ENCODE data around the gene NDP. TPM values are rescaled to one million over a fixed set of nuclear protein-coding genes. Genes with fewer than 3 reads are reported as not detected.

The NDP gene
- total and polyA plus RNA-seq, 2 donors from 2014 or later = not detected

DNA sequence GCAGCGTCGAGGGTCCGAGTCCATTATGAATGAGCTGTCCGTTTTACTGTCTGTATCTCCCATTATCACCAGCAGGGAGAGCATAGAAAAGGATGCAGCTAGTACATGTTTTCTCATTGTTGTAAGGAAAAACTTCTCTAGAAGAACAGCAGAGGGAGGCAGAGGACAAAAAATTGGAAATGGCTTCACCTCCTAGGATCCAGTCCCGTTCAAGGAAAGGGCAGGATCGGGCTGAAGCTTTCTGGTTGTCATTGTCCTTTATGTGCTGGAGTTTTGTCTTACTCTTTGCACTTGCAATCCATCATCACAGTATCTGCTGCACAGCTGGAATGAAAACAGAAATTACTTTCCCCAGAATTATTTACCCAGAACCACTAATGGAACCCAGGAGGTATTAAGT is 14.7 kb downstream of the NDP start:
- Histone ChIP-seq H3K27ac (ENCODE audit: low read depth in 2 of 2, low read length in 2 of 2) (no peak overlapping the region), H3K4me1 (ENCODE audit: control insufficient read depth in 2 of 3, insufficient read depth in 2 of 3, low read depth in 1 of 3, low read length in 3 of 3) (peaks cover 0 to 3% (median 2%) of the 10 kb centered on the region in 3 donors), H3K27me3 (ENCODE audit: control insufficient read depth, insufficient read depth, low read length) (peaks cover 2% of the 10 kb centered on the region), H3K36me3 (ENCODE audit: control insufficient read depth in 2 of 3, insufficient read depth in 3 of 3, low read length in 3 of 3) (no peaks in the 10 kb centered on the region), H3K4me3 (ENCODE audit: low read length in 3 of 3) (no peak overlapping the region), H3K9ac (ENCODE audit: low read length in 3 of 3) (no peak overlapping the region), H3K9me3 (ENCODE audit: control insufficient read depth in 2 of 3, insufficient read depth in 1 of 3, low read length in 3 of 3) (no peaks in the 10 kb centered on the region)
- DNase-seq (peak in 4 of 5 donors; percentile 42 to 93 (median 70)), FAIRE-seq (peak; percentile 98)
- intact Hi-C loops (cut with DNase I) = no loop called here
- TF ChIP-seq, protein P1, sequence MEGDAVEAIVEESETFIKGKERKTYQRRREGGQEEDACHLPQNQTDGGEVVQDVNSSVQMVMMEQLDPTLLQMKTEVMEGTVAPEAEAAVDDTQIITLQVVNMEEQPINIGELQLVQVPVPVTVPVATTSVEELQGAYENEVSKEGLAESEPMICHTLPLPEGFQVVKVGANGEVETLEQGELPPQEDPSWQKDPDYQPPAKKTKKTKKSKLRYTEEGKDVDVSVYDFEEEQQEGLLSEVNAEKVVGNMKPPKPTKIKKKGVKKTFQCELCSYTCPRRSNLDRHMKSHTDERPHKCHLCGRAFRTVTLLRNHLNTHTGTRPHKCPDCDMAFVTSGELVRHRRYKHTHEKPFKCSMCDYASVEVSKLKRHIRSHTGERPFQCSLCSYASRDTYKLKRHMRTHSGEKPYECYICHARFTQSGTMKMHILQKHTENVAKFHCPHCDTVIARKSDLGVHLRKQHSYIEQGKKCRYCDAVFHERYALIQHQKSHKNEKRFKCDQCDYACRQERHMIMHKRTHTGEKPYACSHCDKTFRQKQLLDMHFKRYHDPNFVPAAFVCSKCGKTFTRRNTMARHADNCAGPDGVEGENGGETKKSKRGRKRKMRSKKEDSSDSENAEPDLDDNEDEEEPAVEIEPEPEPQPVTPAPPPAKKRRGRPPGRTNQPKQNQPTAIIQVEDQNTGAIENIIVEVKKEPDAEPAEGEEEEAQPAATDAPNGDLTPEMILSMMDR (IDR thresholded peaks at IDR 0.05; ENCODE audit: borderline replicate concordance, extremely low read depth, insufficient read depth) = peak; percentile 67

- FAIRE-seq (no peak), DNase-seq (no peak)
- H3K4me3 ChIP-seq (ENCODE audit: low read length in 3 of 3) = no peak overlapping the region
- no peak overlapping the region for H3K27ac ChIP-seq (ENCODE audit: low read depth in 2 of 2, low read length in 2 of 2)
- H3K27me3 ChIP-seq (ENCODE audit: control insufficient read depth, insufficient read depth, low read length) = peaks cover 2% of the 10 kb centered on the region
- H3K9ac ChIP-seq (ENCODE audit: low read length in 3 of 3) = no peak overlapping the region
- intact Hi-C loops (cut with DNase I) = no loop called here
- TF ChIP-seq, protein P1 (IDR thresholded peaks at IDR 0.05; ENCODE audit: borderline replicate concordance, extremely low read depth, insufficient read depth) = no peak
- no peaks in the 10 kb centered on the region for H3K36me3 ChIP-seq (ENCODE audit: control insufficient read depth in 2 of 3, insufficient read depth in 3 of 3, low read length in 3 of 3)
- H3K9me3 ChIP-seq (ENCODE audit: control insufficient read depth in 2 of 3, insufficient read depth in 1 of 3, low read length in 3 of 3) = no peaks in the 10 kb centered on the region
- peaks cover 0 to 3% (median 2%) of the 10 kb centered on the region in 3 donors for H3K4me1 ChIP-seq (ENCODE audit: control insufficient read depth in 2 of 3, insufficient read depth in 2 of 3, low read depth in 1 of 3, low read length in 3 of 3)
Observed at GRCh38 chrX:43956034-43956433, 17.2 kb downstream of the NDP start.

DNA sequence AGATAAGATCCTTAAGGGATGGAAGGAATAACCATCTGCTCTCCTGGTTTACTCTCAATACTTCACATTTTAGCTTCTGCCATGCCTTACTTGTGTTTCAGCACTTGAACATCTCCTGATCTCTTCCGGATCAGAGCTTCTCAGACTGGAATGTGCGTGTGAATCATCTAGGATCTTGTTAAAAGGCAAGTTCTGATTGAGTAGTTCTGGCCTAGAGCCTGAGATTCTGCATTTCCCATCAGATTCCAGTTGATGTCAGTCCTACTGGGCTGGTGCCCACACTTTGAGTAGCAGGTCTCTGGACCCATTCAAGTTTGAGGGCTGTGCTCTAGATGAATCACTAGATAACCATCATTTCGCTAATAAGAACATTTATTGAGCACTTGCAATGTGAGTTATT is 20.0 kb downstream of the NDP start:
- no peak for FAIRE-seq
- H3K9ac ChIP-seq (ENCODE audit: low read length in 3 of 3) = no peak overlapping the region
- H3K27ac ChIP-seq (ENCODE audit: low read depth in 2 of 2, low read length in 2 of 2) = no peak overlapping the region
- DNase-seq = no peak
- TF ChIP-seq, protein P1 (IDR thresholded peaks at IDR 0.05; ENCODE audit: borderline replicate concordance, extremely low read depth, insufficient read depth) = no peak
- H3K4me1 ChIP-seq (ENCODE audit: control insufficient read depth in 2 of 3, insufficient read depth in 2 of 3, low read depth in 1 of 3, low read length in 3 of 3) = no peaks in the 10 kb centered on the region
- no peaks in the 10 kb centered on the region for H3K9me3 ChIP-seq (ENCODE audit: control insufficient read depth in 2 of 3, insufficient read depth in 1 of 3, low read length in 3 of 3)
- no peak overlapping the region for H3K4me3 ChIP-seq (ENCODE audit: low read length in 3 of 3)
- intact Hi-C loops (cut with DNase I) = no loop called here
- no peaks in the 10 kb centered on the region for H3K27me3 ChIP-seq (ENCODE audit: control insufficient read depth, insufficient read depth, low read length)
- H3K36me3 ChIP-seq (ENCODE audit: control insufficient read depth in 2 of 3, insufficient read depth in 3 of 3, low read length in 3 of 3) = no peaks in the 10 kb centered on the region

GRCh38 chrX:43949669-43950068 is 23.5 kb downstream of the NDP start:
- DNase-seq (peak in 4 of 5 donors; percentile 41 to 73 (median 46)), FAIRE-seq (no peak)
- Histone ChIP-seq H3K4me1 (ENCODE audit: control insufficient read depth in 2 of 3, insufficient read depth in 2 of 3, low read depth in 1 of 3, low read length in 3 of 3) (no peaks in the 10 kb centered on the region), H3K9me3 (ENCODE audit: control insufficient read depth in 2 of 3, insufficient read depth in 1 of 3, low read length in 3 of 3) (no peaks in the 10 kb centered on the region), H3K27me3 (ENCODE audit: control insufficient read depth, insufficient read depth, low read length) (no peaks in the 10 kb centered on the region), H3K4me3 (ENCODE audit: low read length in 3 of 3) (no peak overlapping the region), H3K36me3 (ENCODE audit: control insufficient read depth in 2 of 3, insufficient read depth in 3 of 3, low read length in 3 of 3) (no peaks in the 10 kb centered on the region), H3K27ac (ENCODE audit: low read depth in 2 of 2, low read length in 2 of 2) (no peak overlapping the region), H3K9ac (ENCODE audit: low read length in 3 of 3) (no peak overlapping the region)
- TF ChIP-seq, protein P1 (IDR thresholded peaks at IDR 0.05; ENCODE audit: borderline replicate concordance, extremely low read depth, insufficient read depth) = peak; percentile 32
- intact Hi-C loops (cut with DNase I) = no loop called here

All from kidney (tissue), 14 donors.